ENCODE data around the gene S100A1. TPM values are rescaled to one million over a fixed set of nuclear protein-coding genes. Genes with fewer than 3 reads are reported as not detected.

Gene S100A1
- total and polyA plus RNA-seq, 2 of the 13 experiments (the other 11 are each of a cell fraction or from before 2014, with no cell fraction given): 120 to 251 TPM

DNA sequence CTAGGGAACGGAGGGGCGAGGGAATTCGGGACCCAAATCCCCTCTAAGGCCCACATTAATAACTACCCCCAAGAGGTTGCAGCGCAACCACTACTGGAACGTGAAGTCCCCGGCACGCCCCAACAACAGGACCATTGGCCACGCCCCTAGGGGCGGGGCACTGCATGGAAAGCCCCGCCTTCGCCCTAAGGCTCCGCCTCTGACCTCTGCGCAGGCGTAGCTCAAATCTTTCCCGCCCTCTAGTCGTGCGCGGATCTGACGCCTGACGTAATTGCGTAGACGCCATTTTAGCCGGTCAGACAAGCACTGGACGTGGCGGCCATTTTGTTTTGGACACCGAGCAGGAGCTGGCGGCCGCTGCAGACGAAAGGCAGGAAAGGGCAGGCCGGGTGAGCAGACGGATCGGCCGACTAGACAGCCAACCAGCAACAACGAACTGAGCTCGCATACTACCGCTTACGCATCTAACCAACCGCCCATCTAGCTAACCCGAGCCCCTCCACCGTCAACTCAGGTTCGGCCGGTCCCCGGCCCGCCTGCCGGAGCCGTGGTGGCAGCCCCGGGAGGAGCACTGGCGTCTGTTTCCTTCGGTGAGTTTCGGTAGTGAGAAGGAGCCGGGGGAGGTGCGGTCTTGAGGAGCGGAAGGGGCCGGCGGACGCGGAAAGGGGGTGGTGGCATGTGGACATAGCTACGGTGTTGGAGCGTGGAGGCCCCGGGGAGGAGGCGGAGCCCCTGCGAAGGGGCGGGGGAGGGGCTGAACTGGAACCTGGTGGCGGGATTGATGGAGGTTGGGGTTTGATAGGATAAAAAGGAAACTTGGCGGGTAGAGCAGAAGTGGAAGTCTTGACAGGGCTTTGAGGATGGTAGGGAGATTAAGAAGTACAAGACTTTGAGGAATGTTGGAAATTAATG, 5.8 kb downstream of the S100A1 start, which contains the start of gene CHTOP (continued):
- TF ChIP-seq ZMAT3 (CRISPR knock-in tag; conservative IDR thresholded peaks at IDR 0.05): peak; percentile 85
- TF ChIP-seq ZFP36L2 (CRISPR knock-in tag; IDR thresholded peaks at IDR 0.05): no peak
- TF ChIP-seq ZNF383 (CRISPR knock-in tag; IDR thresholded peaks at IDR 0.05; ENCODE audit: borderline replicate concordance): no peak
- TF ChIP-seq KMT2B (CRISPR knock-in tag; IDR thresholded peaks at IDR 0.05): peak; percentile 68; the same call in 1 of the 2 replicates
- no peak for TF ChIP-seq ZNF644 (CRISPR knock-in tag; IDR thresholded peaks at IDR 0.05; ENCODE audit: low read depth)
- no peak for TF ChIP-seq RAD21 (CRISPR knock-in tag; IDR thresholded peaks at IDR 0.05)
- TF ChIP-seq KLF16 (CRISPR knock-in tag; IDR thresholded peaks at IDR 0.05): peak; percentile 37 to 46; a peak in 1 of 4 replicates
- no peak for TF ChIP-seq MTF2 (CRISPR knock-in tag; IDR thresholded peaks at IDR 0.05; ENCODE audit: borderline replicate concordance)
- TF ChIP-seq, protein P1, sequence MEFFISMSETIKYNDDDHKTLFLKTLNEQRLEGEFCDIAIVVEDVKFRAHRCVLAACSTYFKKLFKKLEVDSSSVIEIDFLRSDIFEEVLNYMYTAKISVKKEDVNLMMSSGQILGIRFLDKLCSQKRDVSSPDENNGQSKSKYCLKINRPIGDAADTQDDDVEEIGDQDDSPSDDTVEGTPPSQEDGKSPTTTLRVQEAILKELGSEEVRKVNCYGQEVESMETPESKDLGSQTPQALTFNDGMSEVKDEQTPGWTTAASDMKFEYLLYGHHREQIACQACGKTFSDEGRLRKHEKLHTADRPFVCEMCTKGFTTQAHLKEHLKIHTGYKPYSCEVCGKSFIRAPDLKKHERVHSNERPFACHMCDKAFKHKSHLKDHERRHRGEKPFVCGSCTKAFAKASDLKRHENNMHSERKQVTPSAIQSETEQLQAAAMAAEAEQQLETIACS (CRISPR knock-in tag; IDR thresholded peaks at IDR 0.05): no peak
- TF ChIP-seq ZBTB7B (CRISPR knock-in tag; IDR thresholded peaks at IDR 0.05): 0 out of 2 replicates have a peak, but pooled peaks have one; percentile 20
- TF ChIP-seq, protein P2, sequence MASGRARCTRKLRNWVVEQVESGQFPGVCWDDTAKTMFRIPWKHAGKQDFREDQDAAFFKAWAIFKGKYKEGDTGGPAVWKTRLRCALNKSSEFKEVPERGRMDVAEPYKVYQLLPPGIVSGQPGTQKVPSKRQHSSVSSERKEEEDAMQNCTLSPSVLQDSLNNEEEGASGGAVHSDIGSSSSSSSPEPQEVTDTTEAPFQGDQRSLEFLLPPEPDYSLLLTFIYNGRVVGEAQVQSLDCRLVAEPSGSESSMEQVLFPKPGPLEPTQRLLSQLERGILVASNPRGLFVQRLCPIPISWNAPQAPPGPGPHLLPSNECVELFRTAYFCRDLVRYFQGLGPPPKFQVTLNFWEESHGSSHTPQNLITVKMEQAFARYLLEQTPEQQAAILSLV (CRISPR knock-in tag; IDR thresholded peaks at IDR 0.05; ENCODE audit: borderline replicate concordance): peak; percentile 79; the same call in 1 of the 2 replicates
- TF ChIP-seq ZZZ3 (CRISPR knock-in tag; IDR thresholded peaks at IDR 0.05; ENCODE audit: borderline replicate concordance): 0 out of 2 replicates have a peak, but pooled peaks have one; percentile 28
- no peak for TF ChIP-seq MAF1 (CRISPR knock-in tag; IDR thresholded peaks at IDR 0.05; ENCODE audit: borderline replicate concordance)
- TF ChIP-seq, protein P3, sequence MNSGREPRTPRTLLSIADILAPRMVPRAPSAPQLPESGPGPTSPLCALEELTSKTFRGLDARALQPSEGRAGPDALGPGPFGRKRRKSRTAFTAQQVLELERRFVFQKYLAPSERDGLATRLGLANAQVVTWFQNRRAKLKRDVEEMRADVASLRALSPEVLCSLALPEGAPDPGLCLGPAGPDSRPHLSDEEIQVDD (CRISPR knock-in tag; IDR thresholded peaks at IDR 0.05; ENCODE audit: borderline replicate concordance): peak; percentile 76; the same call in 1 of the 2 replicates
- TF ChIP-seq, protein P4, sequence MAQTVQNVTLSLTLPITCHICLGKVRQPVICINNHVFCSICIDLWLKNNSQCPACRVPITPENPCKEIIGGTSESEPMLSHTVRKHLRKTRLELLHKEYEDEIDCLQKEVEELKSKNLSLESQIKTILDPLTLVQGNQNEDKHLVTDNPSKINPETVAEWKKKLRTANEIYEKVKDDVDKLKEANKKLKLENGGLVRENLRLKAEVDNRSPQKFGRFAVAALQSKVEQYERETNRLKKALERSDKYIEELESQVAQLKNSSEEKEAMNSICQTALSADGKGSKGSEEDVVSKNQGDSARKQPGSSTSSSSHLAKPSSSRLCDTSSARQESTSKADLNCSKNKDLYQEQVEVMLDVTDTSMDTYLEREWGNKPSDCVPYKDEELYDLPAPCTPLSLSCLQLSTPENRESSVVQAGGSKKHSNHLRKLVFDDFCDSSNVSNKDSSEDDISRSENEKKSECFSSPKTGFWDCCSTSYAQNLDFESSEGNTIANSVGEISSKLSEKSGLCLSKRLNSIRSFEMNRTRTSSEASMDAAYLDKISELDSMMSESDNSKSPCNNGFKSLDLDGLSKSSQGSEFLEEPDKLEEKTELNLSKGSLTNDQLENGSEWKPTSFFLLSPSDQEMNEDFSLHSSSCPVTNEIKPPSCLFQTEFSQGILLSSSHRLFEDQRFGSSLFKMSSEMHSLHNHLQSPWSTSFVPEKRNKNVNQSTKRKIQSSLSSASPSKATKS (CRISPR knock-in tag; IDR thresholded peaks at IDR 0.05): no peak
- TF ChIP-seq, protein P5, sequence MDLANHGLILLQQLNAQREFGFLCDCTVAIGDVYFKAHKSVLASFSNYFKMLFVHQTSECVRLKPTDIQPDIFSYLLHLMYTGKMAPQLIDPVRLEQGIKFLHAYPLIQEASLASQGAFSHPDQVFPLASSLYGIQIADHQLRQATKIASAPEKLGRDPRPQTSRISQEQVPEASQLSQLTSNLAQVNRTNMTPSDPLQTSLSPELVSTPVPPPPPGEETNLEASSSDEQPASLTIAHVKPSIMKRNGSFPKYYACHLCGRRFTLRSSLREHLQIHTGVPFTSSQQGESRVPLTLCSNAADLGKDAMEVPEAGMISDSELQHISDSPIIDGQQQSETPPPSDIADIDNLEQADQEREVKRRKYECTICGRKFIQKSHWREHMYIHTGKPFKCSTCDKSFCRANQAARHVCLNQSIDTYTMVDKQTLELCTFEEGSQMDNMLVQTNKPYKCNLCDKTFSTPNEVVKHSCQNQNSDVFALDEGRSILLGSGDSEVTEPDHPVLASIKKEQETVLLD (CRISPR knock-in tag; IDR thresholded peaks at IDR 0.05; ENCODE audit: low read depth): peak; percentile 35; the same call in 1 of the 2 replicates
- TF ChIP-seq SALL2 (CRISPR knock-in tag; IDR thresholded peaks at IDR 0.05): peak; percentile 88; the same call in 1 of the 2 replicates
- peak; percentile 72; the same call in 1 of the 2 replicates for TF ChIP-seq YEATS4 (CRISPR knock-in tag; IDR thresholded peaks at IDR 0.05; ENCODE audit: borderline replicate concordance)
- TF ChIP-seq SOX5 (CRISPR knock-in tag; IDR thresholded peaks at IDR 0.05; ENCODE audit: borderline replicate concordance): peak; percentile 35; the same call in 1 of the 2 replicates
- TF ChIP-seq ZNF34 (CRISPR knock-in tag; IDR thresholded peaks at IDR 0.05; ENCODE audit: borderline replicate concordance): no peak
- TF ChIP-seq RBAK (CRISPR knock-in tag; IDR thresholded peaks at IDR 0.05): no peak
- no peak; the same call in 1 of the 2 replicates for TF ChIP-seq ELF3 (CRISPR knock-in tag; IDR thresholded peaks at IDR 0.05)
